HAP-1 (cell line): ENCODE measurements around the gene SLFN5.

Experiments used
- DNase-seq, 2 experiments: peaks; one replicate each; pipeline ENCODE4 v3.0.0-alpha.2; 2016 to 2020; ENCODE audit warnings: low spot score in 2 of 2
- H3K27me3 ChIP-seq: fragments of 250-450 bp; sonication (Bioruptor Pico); 2 replicates; pipeline ENCODE4 v1.5.1; 2020; ENCODE audit warnings: low read depth, mild to moderate bottlenecking, moderate library complexity
- H3K36me3 ChIP-seq: fragments of 250-450 bp; sonication (Bioruptor Pico); replicated peaks from 2 replicates; pipeline ENCODE4 v1.5.1; 2020; ENCODE audit warnings: mild to moderate bottlenecking
- H3K4me1 ChIP-seq: fragments of 250-450 bp; sonication (Bioruptor Pico); 2 replicates; pipeline ENCODE4 v1.5.1; 2020; ENCODE audit warnings: mild to moderate bottlenecking
- H3K4me3 ChIP-seq: fragments of 250-450 bp; sonication (Bioruptor Pico); 2 replicates; pipeline ENCODE4 v1.5.1; 2020; ENCODE audit warnings: mild to moderate bottlenecking, moderate library complexity
- H3K9me3 ChIP-seq: fragments of 250-450 bp; sonication (Bioruptor Pico); 2 replicates; pipeline ENCODE4 v1.5.1; 2020; ENCODE audit warnings: mild to moderate bottlenecking, moderate library complexity
- in situ Hi-C: fragments of 300-500 bp; cut with MboI; formaldehyde crosslinking; loops from 3 replicates; pipeline ENCODE4 v1.14.3; 2020; ENCODE audit warnings: low sequenced_read_pairs, inconsistent platforms, mixed read lengths

The SLFN5 gene

DNA sequence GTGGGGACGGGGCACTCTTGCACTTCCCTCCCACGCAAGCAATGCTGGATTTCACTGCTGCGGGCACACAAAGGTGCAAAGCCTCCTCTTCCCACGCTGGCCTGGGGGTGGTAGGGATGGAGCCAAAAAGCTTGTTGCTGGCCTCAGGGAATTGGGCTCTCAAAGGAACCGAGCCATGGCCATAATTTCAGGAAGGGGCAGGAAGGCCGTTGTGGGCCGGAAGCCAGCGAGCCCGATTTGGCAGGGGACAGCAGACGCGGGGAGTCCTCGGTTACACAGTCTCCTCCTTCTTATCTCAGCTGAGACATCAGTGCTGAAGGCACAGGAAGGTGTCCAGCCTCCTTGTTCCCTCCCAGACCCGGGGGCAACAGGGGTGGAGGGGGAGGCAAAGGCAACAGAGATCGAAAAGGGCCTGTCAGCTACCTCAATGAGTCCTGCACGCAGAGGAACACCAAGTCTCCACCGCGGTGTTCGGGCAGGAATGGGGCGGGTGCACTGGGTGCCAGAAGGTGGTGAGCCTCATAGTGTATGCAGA lies 71.1 kb downstream of the SLFN5 start:
- no peak for DNase-seq
- no peaks in the 10 kb centered on the region for H3K4me1 ChIP-seq
- no peak overlapping the region for H3K4me3 ChIP-seq
- in situ Hi-C loops = loop anchor here (5.0 to 10.0 kb wide), 2 partner anchors 59 to 223 kb away; partner anchors contain the start of gene SLFN12L
- no peaks in the 10 kb centered on the region for H3K36me3 ChIP-seq
- no peaks in the 10 kb centered on the region; the same call in 1 of the 2 replicates for H3K9me3 ChIP-seq
- H3K27me3 ChIP-seq = no peaks in the 10 kb centered on the region

DNA sequence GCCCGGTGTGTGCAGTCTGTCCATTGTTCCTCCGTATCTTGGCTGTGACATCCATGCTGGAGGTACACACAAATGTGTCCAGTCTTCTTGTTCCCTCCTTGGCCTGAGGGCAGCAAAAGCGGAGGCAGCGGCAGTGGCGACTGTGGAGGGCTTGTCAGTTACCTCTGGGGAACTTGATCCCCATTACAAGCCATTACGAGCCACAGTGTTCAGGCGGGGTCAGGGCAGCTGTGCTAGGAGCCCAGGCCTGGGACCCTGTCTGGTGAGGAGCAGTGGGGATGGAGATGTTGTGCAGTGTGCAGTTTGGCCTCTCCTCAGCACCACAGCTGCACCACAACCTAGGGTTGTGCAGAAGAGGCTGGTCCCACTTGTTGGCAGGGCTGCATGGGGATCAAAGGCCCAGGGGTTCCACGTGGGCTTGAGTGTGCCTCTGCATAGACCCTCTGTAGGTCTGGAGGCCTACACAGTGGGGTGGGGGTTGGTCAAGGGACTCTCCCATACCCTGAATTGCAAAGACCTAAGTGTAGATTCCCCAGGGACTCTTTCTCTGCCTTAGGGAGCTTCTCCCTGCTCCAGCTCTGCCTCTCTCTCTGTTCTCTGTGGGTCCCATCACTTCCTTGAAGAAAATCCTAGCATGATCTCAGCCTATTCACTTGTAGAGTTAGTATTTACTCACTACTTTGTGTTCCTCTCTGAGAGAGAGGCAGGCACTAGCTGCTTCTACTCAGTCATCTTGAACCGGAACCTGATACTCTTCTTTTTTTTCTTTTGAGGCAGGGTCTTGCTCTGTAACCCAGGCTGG lies 71.7 kb downstream of the SLFN5 start:
- DNase-seq = no peak
- in situ Hi-C loops = loop anchor here (5.0 to 10.0 kb wide), 2 partner anchors 60 to 223 kb away; partner anchors contain the start of gene SLFN12L

DNA sequence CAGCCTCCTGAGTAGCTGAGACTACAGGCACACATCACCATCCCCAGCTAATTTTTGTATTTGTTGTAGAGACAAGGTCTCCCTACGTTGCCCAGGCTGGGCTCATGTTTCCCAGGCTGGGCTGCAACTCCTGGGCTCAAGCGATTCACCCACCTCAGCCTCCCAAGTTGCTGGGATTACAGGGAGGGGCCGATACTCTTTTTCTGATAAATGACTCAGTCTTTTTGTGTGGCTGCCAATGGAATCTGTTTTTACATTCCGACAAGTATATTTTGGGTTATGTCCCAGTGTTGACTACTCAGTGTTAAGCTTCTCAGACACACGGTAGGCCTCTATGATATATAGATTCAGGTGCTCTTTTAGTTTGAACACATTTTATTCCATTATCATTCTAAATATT lies 72.4 kb downstream of the SLFN5 start:
- no peak for DNase-seq
- Histone ChIP-seq H3K27me3 (no peaks in the 10 kb centered on the region), H3K36me3 (no peaks in the 10 kb centered on the region), H3K4me1 (no peaks in the 10 kb centered on the region), H3K9me3 (no peaks in the 10 kb centered on the region), H3K4me3 (no peak overlapping the region)
- in situ Hi-C loops = loop anchor here (10.0 kb wide), 1 partner anchor 60 kb away; no protein-coding TSS in a partner anchor

More for the DNA sequence above, 71.7 kb downstream of the SLFN5 start:
- no peaks in the 10 kb centered on the region for H3K4me1 ChIP-seq
- H3K36me3 ChIP-seq = no peaks in the 10 kb centered on the region
- no peaks in the 10 kb centered on the region for H3K9me3 ChIP-seq
- H3K4me3 ChIP-seq = no peak overlapping the region
- H3K27me3 ChIP-seq = no peaks in the 10 kb centered on the region

DNA sequence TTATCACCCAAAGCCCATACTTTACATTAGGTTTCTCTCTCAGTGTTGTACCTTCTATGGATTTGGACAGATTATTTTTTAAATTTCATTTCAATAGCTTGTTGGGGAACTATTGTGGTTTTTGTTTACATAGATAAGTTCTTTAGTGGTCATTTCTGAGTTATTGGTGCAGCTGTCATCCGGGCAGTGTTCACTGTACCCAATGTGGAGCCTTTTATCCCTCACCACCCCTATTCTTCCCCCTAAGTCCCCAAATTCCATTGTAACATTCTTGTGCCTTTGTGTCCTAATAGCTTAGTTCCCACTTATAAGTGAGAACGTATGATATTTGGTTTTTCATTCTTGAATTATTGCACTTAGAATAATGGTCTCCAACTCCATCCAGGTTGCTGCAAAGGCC lies 73.1 kb downstream of the SLFN5 start:
- Histone ChIP-seq H3K9me3 (no peaks in the 10 kb centered on the region), H3K36me3 (no peaks in the 10 kb centered on the region), H3K4me1 (no peaks in the 10 kb centered on the region), H3K4me3 (no peak overlapping the region), H3K27me3 (no peaks in the 10 kb centered on the region)
- no peak for DNase-seq
- in situ Hi-C loops = loop anchor here (10.0 kb wide), 1 partner anchor 61 kb away; no protein-coding TSS in a partner anchor

DNA sequence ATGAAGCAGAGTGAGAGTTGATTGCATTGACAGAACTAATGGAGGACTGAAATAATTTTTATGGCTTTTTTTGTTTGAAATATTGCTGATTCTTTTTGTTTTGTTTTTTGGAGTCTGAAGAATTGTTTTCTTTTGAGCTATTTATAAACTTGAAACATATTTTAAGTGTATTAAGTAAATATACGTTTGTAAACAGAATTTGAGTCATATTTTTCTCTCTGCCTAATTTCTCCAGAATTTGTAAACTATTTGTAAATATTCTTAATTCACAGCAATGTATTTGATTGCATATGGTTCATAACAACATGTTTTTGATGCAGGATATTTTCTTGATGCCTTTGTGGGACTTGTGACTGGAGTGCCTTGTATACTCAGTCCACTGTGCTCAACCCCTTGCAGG lies 79.9 kb downstream of the SLFN5 start:
- H3K27me3 ChIP-seq = no peaks in the 10 kb centered on the region
- in situ Hi-C loops = no loop called here
- DNase-seq = no peak

More for the DNA sequence above, 79.9 kb downstream of the SLFN5 start:
- Histone ChIP-seq H3K36me3 (no peaks in the 10 kb centered on the region), H3K4me3 (no peak overlapping the region), H3K4me1 (no peaks in the 10 kb centered on the region), H3K9me3 (no peaks in the 10 kb centered on the region)
